Measurements from ENCODE around the gene DSCAML1.

The DSCAML1 gene

GRCh38 chr11:117621226-117621625, 175.8 kb downstream of the DSCAML1 start:
- in situ Hi-C loops (cut with MboI; ENCODE audit: low sequenced_read_pairs), result no loop called here

GRCh38 chr11:117620659-117621058, 176.4 kb downstream of the DSCAML1 start:
- in situ Hi-C loops (cut with MboI; ENCODE audit: low sequenced_read_pairs), result no loop called here

DNA sequence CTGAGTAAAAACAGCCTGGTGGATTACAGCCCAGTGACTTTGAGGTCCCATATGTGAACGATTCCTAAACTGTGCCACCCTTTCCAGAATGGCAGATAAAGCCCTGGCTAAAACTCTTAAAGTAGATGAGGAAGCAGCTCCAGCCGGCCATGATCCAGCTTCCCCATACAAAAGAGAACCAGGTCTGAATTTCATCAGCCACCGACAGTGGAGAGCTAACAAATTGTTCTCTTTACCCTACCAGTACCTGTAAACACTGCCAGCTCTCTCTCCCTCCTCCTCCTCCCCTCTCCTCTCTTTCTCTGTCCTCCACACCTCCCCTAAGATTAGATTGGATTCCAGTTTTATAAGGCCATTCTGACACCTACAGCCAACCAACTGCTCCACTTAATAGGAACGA, 176.9 kb downstream of the DSCAML1 start:
- in situ Hi-C loops (cut with MboI; ENCODE audit: low sequenced_read_pairs), result no loop called here

- in situ Hi-C loops (cut with MboI; ENCODE audit: low sequenced_read_pairs), result no loop called here
Measured at GRCh38 chr11:117619661-117620060, 177.4 kb downstream of the DSCAML1 start.

DNA sequence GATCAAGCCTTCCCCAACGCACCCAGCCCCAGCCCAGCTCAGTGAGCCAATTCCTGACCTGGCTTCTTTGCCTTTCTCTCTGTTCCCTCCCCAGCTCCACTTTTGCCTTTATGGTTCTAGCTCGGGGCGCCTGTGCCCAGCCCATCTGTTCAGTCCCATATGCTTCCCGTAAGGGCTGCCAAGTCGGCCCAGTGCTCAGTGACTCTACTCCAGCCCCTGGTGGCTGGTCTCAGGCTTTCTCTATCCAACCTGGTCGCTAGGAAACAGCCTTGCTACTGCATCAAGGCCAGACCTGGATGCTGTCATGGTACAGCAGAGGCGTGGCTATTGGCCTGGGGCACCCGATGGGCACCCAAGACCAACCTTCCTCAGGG, 178.0 kb downstream of the DSCAML1 start:
- in situ Hi-C loops (cut with MboI; ENCODE audit: low sequenced_read_pairs), result no loop called here

- in situ Hi-C loops (cut with MboI; ENCODE audit: low sequenced_read_pairs), result no loop called here
Measured at GRCh38 chr11:117618302-117618981, 178.6 kb downstream of the DSCAML1 start.

DNA sequence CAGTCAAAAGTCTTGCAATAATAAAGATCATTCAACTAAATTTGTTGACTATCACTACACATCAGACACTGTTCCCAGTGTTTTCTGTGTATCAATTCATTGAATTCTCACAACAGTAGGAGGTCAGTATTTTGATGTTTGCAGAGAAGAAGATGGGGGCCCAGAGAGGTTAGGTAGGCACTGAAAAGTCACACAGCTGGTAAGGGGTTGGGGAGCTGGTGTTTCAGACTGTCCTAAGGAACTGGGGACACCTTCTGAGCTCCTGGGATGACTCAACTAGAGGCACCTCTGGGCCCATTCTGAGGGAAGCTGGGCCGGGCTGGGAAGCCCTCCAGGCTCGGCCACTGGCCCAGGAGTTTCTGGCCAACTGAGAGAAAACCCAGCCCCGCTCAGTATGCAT, 180.0 kb downstream of the DSCAML1 start:
- in situ Hi-C loops (cut with MboI; ENCODE audit: low sequenced_read_pairs), result no loop called here

DNA sequence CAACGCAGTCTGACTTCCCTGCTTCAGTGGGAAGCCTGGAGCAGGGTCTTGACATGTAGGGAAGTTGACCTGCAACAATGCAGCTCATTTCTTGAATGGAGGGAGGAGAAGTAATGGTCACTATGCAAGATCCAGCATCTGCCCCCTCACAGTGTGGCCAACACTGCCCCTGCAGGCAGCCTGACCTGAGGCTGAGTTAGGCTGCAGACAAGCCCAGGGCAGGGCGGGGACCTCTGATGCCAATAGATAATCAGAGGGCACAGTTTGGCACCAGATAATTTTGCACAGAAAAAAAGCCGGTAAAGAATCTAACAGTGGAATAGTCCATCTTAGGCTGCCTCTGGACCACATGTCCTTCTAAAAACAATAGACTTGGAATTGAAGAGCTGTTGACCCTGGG, 182.3 kb downstream of the DSCAML1 start:
- in situ Hi-C loops (cut with MboI; ENCODE audit: low sequenced_read_pairs), result no loop called here

- in situ Hi-C loops (cut with MboI; ENCODE audit: low sequenced_read_pairs), result no loop called here
Measured at GRCh38 chr11:117613521-117613920, 183.5 kb downstream of the DSCAML1 start.

GRCh38 chr11:117612177-117612576, 184.8 kb downstream of the DSCAML1 start:
- in situ Hi-C loops (cut with MboI; ENCODE audit: low sequenced_read_pairs), result no loop called here

GRCh38 chr11:117610901-117611300, 186.1 kb downstream of the DSCAML1 start:
- in situ Hi-C loops (cut with MboI; ENCODE audit: low sequenced_read_pairs), result no loop called here

DNA sequence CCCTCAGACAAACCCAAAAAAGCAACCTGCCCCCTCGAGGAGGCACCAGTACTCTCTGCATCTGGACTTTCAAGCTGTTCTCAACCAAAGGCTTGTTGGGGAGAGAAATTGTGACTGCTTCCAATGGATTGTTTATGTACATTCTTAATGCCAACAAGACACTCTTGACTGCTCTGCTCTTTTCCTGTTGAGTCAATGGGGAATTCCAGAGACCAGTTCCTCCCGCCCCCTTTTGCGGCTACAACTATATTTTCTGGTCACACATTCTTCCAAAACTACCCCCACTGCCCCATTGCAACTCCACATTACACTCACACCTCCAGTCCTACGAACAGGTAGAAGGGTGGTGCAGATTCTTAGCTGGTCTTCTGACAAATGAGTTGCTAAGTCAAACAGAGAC, 187.0 kb downstream of the DSCAML1 start:
- in situ Hi-C loops (cut with MboI; ENCODE audit: low sequenced_read_pairs), result no loop called here

GRCh38 chr11:117607449-117607848, 189.6 kb downstream of the DSCAML1 start:
- in situ Hi-C loops (cut with MboI; ENCODE audit: low sequenced_read_pairs), result no loop called here

DNA sequence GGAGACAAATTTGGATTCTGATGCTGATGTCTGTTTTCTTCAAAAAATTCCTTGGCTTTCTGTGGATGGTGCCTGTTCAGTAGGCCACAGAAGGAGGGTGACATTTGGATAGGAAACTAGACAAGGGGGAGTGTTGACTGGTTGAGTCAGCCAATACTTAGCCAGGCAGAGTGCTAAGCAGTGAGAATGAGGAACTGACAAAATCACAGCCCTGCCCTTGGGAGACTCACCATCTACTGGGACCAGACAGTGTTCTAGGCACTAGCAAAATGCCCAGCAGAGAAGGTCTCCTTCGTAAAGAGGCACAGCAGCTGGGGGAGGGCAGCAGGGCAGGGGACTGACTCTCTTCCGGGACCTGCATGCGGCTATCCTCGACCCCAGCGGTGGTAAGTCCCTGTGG, 190.2 kb downstream of the DSCAML1 start:
- in situ Hi-C loops (cut with MboI; ENCODE audit: low sequenced_read_pairs), result no loop called here

DNA sequence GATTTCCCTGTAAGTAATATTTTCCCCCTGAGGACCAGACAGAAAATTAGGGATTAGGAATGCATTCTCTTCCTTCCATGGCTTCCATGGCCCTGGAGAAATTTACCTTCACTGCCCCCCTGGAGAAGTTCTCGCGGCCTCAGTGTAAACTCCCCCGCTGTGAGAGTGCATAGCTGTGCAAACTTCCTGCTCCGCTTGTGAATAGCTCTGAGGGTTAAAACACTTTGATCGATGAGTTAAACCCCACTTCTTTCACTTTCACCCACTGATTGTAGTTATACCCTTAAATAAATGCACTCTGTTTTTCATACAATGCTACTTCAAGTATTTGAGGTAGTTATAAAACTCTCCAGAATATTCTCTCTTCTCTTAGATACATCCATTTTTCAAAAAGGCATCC, 190.8 kb downstream of the DSCAML1 start:
- in situ Hi-C loops (cut with MboI; ENCODE audit: low sequenced_read_pairs), result no loop called here

GRCh38 chr11:117605331-117605730, 191.7 kb downstream of the DSCAML1 start:
- in situ Hi-C loops (cut with MboI; ENCODE audit: low sequenced_read_pairs), result no loop called here

GRCh38 chr11:117604336-117604995, 192.6 kb downstream of the DSCAML1 start:
- in situ Hi-C loops (cut with MboI; ENCODE audit: low sequenced_read_pairs), result no loop called here

GRCh38 chr11:117603932-117604331, 193.1 kb downstream of the DSCAML1 start:
- in situ Hi-C loops (cut with MboI; ENCODE audit: low sequenced_read_pairs), result no loop called here

GRCh38 chr11:117601006-117601708, 195.9 kb downstream of the DSCAML1 start:
- in situ Hi-C loops (cut with MboI; ENCODE audit: low sequenced_read_pairs), result no loop called here

DNA sequence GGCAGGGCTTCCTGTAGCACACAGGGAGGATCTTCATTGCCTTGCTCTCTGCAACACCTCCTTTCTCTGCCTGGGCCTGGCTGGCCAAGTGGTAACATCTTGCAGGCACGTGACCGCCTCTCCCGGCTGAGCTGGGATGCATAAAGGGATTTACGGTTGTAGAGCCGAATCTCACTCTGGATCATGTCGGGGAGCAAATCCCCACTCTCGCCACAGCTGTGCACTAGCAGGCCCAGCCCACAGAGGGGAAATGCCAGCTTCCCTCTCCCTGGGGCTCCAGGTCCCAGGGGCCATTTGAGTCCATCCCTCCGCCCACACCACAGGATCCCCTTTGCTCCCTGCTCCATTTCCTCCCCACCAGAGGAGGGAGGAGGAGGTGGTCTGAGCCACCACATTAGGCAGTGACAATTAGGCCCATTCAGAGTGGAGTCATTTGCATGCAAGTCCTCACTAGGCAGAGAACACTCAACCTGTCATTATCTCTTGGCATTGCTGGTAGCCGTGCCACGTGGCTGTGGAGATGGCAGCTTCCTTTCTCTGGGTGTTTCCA, 196.7 kb downstream of the DSCAML1 start:
- in situ Hi-C loops (cut with MboI; ENCODE audit: low sequenced_read_pairs), result no loop called here

- in situ Hi-C loops (cut with MboI; ENCODE audit: low sequenced_read_pairs), result no loop called here
Measured at GRCh38 chr11:117597071-117597470, 199.9 kb downstream of the DSCAML1 start.

GRCh38 chr11:117595440-117595839, 201.6 kb downstream of the DSCAML1 start:
- in situ Hi-C loops (cut with MboI; ENCODE audit: low sequenced_read_pairs), result no loop called here

Measured in hTERT RPE-1 (cell line).